ENCODE results near the gene HRK. TPM values are rescaled to one million over a fixed set of nuclear protein-coding genes. Genes with fewer than 3 reads are reported as not detected.

The HRK gene
- total RNA-seq, 4 donors from 2014 or later, result under 0.01 to 0.45 (median 0.08) TPM; not detected in 1

DNA sequence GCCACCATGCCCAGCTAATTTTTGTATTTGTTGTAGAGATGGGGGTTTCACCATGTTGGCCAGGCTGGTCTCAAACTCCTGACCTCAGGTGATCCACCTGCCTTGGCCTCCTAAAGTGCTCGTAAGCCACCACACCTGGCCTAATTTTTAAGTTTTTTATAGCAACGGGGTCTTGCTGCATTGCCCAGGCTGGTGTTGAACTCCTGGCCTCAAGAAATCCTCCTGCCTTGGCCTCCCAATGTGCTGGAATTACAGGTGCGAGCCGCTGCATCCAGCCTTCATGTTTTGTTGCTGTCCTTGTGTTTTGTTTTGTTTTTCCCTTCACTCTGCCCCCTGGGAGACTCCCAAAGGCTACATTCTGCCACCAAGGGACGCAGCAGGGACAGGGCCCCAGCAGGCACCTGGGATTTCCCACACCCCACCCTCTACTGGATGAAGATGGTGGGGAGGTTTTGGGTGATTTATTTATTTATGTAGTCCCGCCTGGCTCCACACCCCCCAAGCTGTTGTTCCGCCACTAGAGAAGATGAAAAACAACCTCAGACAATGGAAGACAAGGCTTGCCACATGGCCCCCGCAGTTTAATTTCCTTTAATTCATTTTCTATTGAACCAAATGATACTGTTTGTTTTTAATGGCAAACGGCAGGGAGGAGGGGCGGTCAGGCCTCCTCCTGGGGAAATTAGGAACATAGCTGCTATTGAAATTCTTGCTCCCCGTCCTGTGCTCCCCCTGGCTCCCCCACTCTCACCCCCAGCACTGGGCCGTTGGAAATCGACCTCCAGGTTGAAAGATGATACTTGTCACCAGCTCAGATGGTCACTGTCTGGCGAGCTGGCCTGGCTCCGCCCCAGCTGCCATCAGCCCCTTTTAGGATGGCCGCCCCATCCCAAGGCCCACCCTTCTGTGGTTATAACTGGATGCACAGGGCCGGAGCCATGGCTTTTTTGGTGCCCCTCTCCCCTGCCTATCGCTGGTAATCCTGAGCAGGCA, 72.8 kb downstream of the HRK start:
- no peak for ATAC-seq
- no peak overlapping the region for H3K4me3 ChIP-seq
- H3K4me1 ChIP-seq, result no peaks in the 10 kb centered on the region
- H3K9me3 ChIP-seq, result no peaks in the 10 kb centered on the region
- no peak overlapping the region for H3K27ac ChIP-seq
- no peaks in the 10 kb centered on the region for H3K36me3 ChIP-seq
- WGBS, 2 donors (ENCODE audit: low coverage in 1 of 2), result 81 to 85% methylated on average over 7 to 10 of the region's 18 CpGs
- H3K27me3 ChIP-seq, result no peaks in the 10 kb centered on the region
- TF ChIP-seq POLR2AphosphoS5 (IDR thresholded peaks at IDR 0.05), result no peak
- TF ChIP-seq EP300 (IDR thresholded peaks at IDR 0.05), result no peak
- TF ChIP-seq POLR2A (IDR thresholded peaks at IDR 0.05), result no peak

DNA sequence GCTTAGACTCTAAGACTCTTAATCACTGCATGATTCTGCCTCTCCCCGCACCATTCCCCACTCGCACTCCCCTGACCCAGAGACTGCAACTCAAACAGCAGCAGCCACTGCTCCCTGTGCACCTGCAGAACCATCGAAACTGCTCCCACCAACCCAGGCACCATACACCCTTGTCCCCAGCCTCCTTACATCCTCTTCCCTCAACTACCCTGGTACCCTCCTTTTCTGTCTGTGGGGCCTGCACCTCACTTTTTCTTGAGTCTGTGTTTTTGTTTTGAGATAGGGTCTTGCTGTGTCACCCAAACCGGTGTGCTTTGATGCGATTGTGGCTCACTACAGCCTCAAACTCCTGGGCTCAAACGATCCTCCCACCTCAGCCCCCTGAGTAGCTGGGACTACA, 73.7 kb downstream of the HRK start:
- 87% methylated on average over 6 of the region's 6 CpGs for WGBS, 2 donors (ENCODE audit: low coverage in 1 of 2)
- no peaks in the 10 kb centered on the region for H3K4me1 ChIP-seq
- no peaks in the 10 kb centered on the region for H3K27me3 ChIP-seq
- H3K27ac ChIP-seq, result no peak overlapping the region
- H3K4me3 ChIP-seq, result no peak overlapping the region
- TF ChIP-seq, protein P1, sequence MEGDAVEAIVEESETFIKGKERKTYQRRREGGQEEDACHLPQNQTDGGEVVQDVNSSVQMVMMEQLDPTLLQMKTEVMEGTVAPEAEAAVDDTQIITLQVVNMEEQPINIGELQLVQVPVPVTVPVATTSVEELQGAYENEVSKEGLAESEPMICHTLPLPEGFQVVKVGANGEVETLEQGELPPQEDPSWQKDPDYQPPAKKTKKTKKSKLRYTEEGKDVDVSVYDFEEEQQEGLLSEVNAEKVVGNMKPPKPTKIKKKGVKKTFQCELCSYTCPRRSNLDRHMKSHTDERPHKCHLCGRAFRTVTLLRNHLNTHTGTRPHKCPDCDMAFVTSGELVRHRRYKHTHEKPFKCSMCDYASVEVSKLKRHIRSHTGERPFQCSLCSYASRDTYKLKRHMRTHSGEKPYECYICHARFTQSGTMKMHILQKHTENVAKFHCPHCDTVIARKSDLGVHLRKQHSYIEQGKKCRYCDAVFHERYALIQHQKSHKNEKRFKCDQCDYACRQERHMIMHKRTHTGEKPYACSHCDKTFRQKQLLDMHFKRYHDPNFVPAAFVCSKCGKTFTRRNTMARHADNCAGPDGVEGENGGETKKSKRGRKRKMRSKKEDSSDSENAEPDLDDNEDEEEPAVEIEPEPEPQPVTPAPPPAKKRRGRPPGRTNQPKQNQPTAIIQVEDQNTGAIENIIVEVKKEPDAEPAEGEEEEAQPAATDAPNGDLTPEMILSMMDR (IDR thresholded peaks at IDR 0.05), result no peak
- TF ChIP-seq POLR2A (IDR thresholded peaks at IDR 0.05), result no peak
- H3K9me3 ChIP-seq, result no peaks in the 10 kb centered on the region
- no peak for ATAC-seq
- no peaks in the 10 kb centered on the region for H3K36me3 ChIP-seq

DNA sequence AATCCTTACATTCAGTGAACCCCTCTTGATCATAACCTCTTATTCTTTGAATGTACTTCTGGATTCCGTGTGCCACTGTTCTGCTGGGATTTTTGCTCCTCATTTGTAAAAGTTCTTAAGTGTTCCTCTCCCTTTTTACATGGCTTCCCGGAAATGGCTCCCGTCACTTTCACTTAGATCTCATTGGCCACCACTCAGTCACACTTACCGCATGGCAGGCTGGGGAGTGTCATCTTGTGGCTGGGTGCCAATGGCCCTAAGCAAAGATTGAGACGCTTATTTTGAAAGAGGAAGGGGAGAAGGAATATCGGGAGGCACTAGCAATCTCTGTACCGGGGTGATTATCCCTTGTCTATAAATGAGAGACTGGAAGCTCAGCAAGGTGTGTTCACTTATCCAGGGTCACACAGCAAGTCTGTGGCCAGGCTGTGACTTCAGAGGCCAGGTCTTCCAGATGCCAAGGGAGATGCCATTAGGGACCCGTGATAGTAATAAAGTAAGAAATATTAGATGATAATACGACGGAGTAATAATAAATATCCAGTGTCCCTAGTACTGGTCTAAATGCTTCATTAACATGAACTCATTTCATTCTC, 74.3 kb downstream of the HRK start:
- 78 to 87% methylated on average over 5 to 8 of the region's 10 CpGs for WGBS, 2 donors (ENCODE audit: low coverage in 1 of 2)
- Histone ChIP-seq H3K4me1 (no peaks in the 10 kb centered on the region), H3K9me3 (no peaks in the 10 kb centered on the region), H3K36me3 (no peaks in the 10 kb centered on the region), H3K27me3 (no peaks in the 10 kb centered on the region), H3K4me3 (no peak overlapping the region), H3K27ac (no peak overlapping the region)
- TF ChIP-seq EP300 (IDR thresholded peaks at IDR 0.05), result no peak
- no peak for ATAC-seq

Other genes starting within 250 kb of the HRK start
- gene SPRING1, start 143.4 kb downstream of the HRK start, total RNA-seq, result 10 to 100 TPM in 3 of 4 donors, 1 to 10 TPM in 1; 5.8 to 18.7 (median 13.4) TPM
- under 1 TPM in 2 of 4 donors, not detected in 2; 0.31 to 0.54 TPM for gene RNFT2, start 143.1 kb downstream of the HRK start, total RNA-seq
- gene FBXW8, start 29.5 kb upstream of the HRK start, total RNA-seq, result 10 to 100 TPM; 10.1 to 17.9 (median 13.7) TPM
- 1 to 10 TPM; 3.0 to 5.3 (median 4.5) TPM for gene TESC, start 218.0 kb upstream of the HRK start, total RNA-seq

All from gastroesophageal sphincter (tissue), 4 donors.